22Rv1 (cell line): ENCODE measurements around the gene IQSEC1.

Experiments
- H3K27ac ChIP-seq: fragments of 450-650 bp; 2 replicates; pipeline ENCODE4 v1.5.1; 2017
- ZFX ChIP-seq: fragments of 450-650 bp; IDR thresholded peaks from 2 replicates; pipeline ENCODE4 v1.6.1; 2017; ENCODE audit warnings: antibody characterized with exemption, borderline replicate concordance
- TF ChIP-seq, protein P1 (sequence below): fragments of 450-650 bp; IDR thresholded peaks from 2 replicates; pipeline ENCODE4 v1.5.1; 2017; ENCODE audit warnings: mild to moderate bottlenecking

IQSEC1 gene

GRCh38 chr3:12931273-12931905, 141.8 kb downstream of the IQSEC1 start:
- H3K27ac ChIP-seq = no peak overlapping the region
- TF ChIP-seq ZFX = no peak
- TF ChIP-seq, protein P1, sequence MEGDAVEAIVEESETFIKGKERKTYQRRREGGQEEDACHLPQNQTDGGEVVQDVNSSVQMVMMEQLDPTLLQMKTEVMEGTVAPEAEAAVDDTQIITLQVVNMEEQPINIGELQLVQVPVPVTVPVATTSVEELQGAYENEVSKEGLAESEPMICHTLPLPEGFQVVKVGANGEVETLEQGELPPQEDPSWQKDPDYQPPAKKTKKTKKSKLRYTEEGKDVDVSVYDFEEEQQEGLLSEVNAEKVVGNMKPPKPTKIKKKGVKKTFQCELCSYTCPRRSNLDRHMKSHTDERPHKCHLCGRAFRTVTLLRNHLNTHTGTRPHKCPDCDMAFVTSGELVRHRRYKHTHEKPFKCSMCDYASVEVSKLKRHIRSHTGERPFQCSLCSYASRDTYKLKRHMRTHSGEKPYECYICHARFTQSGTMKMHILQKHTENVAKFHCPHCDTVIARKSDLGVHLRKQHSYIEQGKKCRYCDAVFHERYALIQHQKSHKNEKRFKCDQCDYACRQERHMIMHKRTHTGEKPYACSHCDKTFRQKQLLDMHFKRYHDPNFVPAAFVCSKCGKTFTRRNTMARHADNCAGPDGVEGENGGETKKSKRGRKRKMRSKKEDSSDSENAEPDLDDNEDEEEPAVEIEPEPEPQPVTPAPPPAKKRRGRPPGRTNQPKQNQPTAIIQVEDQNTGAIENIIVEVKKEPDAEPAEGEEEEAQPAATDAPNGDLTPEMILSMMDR = no peak

- H3K27ac ChIP-seq = no peak overlapping the region
- TF ChIP-seq ZFX = no peak
- TF ChIP-seq, protein P1 = no peak
Measured at GRCh38 chr3:12929801-12930200, 143.4 kb downstream of the IQSEC1 start.

DNA sequence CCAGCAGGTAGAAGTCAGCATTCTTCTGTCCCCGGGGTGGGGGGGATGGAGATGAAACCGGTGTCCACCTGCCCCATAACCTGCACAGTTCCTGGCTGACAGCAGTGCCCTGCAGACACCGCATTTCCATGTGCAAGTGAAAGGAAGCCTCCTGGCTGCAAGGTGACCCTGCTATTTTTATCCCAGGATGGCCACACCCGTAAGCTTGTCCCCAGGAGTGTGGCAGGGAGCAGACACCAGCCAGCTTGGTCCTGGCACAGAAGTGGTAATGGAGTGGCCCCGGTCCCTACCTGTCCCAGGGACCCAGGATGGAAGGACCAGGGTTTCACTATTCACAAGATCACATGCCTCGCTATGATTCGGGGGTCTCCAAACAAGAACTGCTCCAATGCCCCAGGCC, 146.6 kb downstream of the IQSEC1 start:
- no peak overlapping the region for H3K27ac ChIP-seq
- TF ChIP-seq, protein P1 = no peak
- no peak for TF ChIP-seq ZFX

DNA sequence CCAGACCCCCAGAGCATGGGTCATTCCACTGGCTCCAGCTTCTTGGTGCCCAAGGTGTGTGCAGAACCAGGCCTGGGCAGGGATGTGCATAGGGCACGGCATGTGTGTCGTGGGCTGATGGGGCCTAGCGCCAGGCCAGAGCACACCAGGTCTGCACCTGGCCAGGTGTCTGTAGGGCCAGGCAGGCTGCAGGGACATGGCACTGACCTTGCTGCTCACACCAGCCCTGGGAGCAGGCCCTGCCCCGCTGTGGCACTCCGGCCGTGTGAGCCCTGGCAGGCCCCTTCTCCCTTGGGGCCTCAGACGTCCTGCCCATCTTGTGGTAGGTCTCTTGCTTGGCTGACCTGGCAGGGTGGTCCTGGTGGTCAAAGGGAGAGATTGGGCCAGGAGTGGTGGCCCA, 147.6 kb downstream of the IQSEC1 start:
- no peak overlapping the region for H3K27ac ChIP-seq

GRCh38 chr3:12924437-12924836, 148.8 kb downstream of the IQSEC1 start:
- TF ChIP-seq ZFX = no peak
- TF ChIP-seq, protein P1 = no peak

More for the DNA sequence above, 147.6 kb downstream of the IQSEC1 start:
- TF ChIP-seq, protein P1 = no peak
- TF ChIP-seq ZFX = no peak

GRCh38 chr3:12922881-12923431, 150.3 kb downstream of the IQSEC1 start:
- TF ChIP-seq, protein P1 = no peak
- no peak for TF ChIP-seq ZFX
- no peak overlapping the region for H3K27ac ChIP-seq

More at GRCh38 chr3:12924437-12924836, 148.8 kb downstream of the IQSEC1 start:
- no peak overlapping the region for H3K27ac ChIP-seq

- no peak for TF ChIP-seq ZFX
- TF ChIP-seq, protein P1 = no peak
- no peak overlapping the region for H3K27ac ChIP-seq
Measured at GRCh38 chr3:12922306-12922705, 150.9 kb downstream of the IQSEC1 start.
